ENCODE results near the gene SMPDL3B.

The SMPDL3B gene

DNA sequence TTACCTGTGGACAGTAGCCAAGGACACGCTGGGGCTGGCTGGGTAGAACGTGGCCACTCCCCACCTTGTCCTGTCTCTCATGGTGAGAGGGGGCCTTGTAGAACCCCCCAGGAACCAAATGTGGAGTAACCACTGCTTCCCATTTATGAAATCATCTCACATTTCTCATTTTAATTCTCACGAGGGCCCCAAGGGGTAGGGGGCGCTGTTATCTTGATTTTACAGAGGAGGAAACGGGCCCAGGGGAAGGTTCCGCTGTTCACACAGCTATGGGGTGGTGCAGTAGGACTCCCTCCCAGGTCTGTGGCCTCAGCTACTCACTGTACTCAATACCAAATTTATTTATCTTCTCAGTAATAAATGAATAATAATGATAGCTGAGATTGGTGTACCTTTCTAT is 5.5 kb downstream of the SMPDL3B start:
- peak; percentile 39 for TF ChIP-seq CTCF (IDR thresholded peaks at IDR 0.05; ENCODE audit: insufficient read depth, low read depth, low read length, missing control alignments)
- DNase-seq (ENCODE audit: low read depth) = peak; percentile 58
- no peak overlapping the region for H3K4me3 ChIP-seq (ENCODE audit: low read depth, low read length)

GRCh38 chr1:27940870-27941560 is 6.2 kb downstream of the SMPDL3B start:
- no peak for TF ChIP-seq CTCF (IDR thresholded peaks at IDR 0.05; ENCODE audit: insufficient read depth, low read depth, low read length, missing control alignments)
- no peak for DNase-seq (ENCODE audit: low read depth)
- H3K4me3 ChIP-seq (ENCODE audit: low read depth, low read length) = no peak overlapping the region

GRCh38 chr1:27941671-27942540 is 7.1 kb downstream of the SMPDL3B start:
- H3K4me3 ChIP-seq (ENCODE audit: low read depth, low read length) = no peak overlapping the region
- no peak for DNase-seq (ENCODE audit: low read depth)
- TF ChIP-seq CTCF (IDR thresholded peaks at IDR 0.05; ENCODE audit: insufficient read depth, low read depth, low read length, missing control alignments) = no peak

DNA sequence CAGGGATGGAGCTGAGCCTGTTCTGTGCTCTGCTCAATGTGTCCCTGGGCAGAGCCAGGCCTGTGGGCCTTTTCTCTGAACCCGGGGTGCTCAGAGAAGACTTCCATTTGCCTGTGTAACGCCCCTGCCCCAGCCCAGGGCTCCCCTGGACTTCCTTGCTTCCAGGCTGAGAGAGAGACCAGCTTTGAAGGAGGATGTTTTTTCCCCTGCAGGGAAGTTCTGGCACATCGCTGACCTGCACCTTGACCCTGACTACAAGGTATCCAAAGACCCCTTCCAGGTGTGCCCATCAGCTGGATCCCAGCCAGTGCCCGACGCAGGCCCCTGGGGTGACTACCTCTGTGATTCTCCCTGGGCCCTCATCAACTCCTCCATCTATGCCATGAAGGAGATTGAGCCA is 10.2 kb downstream of the SMPDL3B start:
- no peak for DNase-seq (ENCODE audit: low read depth)
- H3K4me3 ChIP-seq (ENCODE audit: low read depth, low read length) = no peak overlapping the region
- no peak for TF ChIP-seq CTCF (IDR thresholded peaks at IDR 0.05; ENCODE audit: insufficient read depth, low read depth, low read length, missing control alignments)

DNA sequence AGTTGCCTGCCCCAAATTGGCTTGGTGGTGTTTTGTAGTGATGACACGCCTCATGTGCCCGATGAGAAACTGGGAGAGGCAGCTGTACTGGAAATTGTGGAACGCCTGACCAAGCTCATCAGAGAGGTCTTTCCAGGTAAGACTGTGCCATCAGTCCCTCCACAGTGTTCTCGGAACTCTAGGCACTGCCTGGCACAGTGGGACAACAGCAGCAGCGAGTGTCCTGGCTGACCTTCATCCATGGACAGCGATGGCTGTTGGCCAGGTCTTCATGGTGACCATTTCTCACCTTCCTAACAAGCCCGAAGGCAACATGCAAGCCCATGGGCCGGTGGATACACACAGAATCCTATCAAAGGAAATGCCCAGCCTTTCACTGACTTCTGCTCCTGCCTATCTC is 14.2 kb downstream of the SMPDL3B start:
- TF ChIP-seq CTCF (IDR thresholded peaks at IDR 0.05; ENCODE audit: insufficient read depth, low read depth, low read length, missing control alignments) = no peak
- no peak for DNase-seq (ENCODE audit: low read depth)
- H3K4me3 ChIP-seq (ENCODE audit: low read depth, low read length) = no peak overlapping the region

DNA sequence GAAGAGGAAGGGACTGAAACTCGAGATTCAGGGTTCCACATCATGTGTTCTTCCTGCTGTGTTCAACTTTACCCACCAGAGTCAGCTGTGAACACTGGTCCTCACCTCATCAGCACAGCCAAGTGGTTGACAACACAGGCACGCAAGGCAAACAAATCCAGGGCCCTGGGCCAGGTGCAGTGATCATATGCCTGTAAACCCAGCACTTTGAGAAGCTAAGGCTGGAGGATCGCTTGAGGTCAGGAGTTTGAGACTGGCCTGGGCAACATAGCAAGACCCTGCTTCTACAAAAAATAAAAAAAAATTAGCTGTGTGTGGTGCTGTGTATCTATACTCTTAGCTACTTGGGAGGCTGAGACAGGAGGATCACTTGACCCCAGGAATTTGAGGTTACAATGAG is 16.6 kb downstream of the SMPDL3B start:
- no peak for TF ChIP-seq CTCF (IDR thresholded peaks at IDR 0.05; ENCODE audit: insufficient read depth, low read depth, low read length, missing control alignments)
- no peak overlapping the region for H3K4me3 ChIP-seq (ENCODE audit: low read depth, low read length)
- DNase-seq (ENCODE audit: low read depth) = no peak

Data from GM12865 (cell line).